HG03064 (cell line): ENCODE measurements around the gene PRDM5.
A peak's percentile ranks its signal among the peaks of the same experiment; 100 is the strongest.

Experiments used
- ATAC-seq: cut with Tn5 transposase; IDR thresholded peaks from one replicate; pipeline ENCODE4 v1.9.1; 2021; ENCODE audit warnings: low read depth; ENCODE audit not compliant: unreplicated experiment

The PRDM5 gene

DNA sequence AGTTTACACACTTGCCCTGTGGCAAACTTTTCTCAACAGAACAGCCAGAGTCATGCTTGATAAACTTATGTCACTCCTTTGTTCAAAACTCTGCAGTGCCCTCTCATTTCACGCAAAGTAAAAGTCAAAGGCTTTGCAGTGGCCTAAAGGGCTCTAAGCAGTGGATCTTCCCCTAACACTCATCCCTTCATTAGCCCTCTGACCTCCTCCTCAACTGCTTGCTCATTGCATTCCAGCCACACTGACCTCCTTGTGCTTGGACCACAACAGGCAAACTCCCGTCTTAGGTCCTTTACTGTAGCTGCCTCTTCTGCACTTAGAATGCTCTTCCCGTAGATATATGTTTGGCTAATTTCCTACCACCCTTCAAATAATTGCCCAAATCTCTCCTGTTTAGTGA is 5.6 kb downstream of the PRDM5 start:
- no peak for ATAC-seq

DNA sequence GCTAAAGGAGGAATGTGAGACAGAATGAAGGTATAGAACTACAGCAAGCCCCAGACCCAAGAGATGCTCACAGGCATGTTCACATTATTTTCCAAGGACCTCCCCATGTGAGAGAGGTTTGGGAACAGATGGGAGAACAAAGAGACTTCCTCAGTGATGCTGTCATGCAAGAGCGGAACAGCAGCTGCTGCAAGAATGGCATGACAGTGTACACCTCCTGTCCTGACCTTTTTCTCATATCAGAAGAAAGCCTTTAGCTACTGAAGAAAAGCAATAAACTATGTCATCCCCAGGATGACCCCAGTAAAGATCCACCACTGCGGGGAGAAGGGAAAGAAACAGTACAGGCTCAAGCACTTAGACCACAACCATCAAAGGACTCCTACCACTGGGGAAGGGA is 7.2 kb downstream of the PRDM5 start:
- no peak for ATAC-seq

DNA sequence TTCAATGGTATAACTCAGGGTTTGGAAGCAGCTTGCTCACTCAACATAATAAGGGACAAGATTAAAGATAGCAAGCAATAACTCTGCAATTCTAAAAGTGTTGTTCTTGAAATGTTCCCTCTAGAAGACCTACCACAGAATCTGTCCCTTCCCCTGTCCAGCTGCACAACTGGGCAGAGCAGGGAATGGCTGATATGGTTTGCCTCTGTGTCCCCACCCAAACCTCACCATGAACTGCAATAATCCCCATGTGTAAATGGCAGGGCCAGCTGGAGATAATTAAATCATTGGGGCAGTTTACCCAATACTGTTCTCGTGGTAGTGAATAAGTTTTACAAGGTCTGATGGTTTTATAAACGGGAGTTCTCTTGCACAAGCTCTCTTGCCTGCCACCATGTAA is 19.1 kb downstream of the PRDM5 start:
- no peak for ATAC-seq

GRCh38 chr4:120902925-120903324 is 19.6 kb downstream of the PRDM5 start:
- no peak for ATAC-seq

- no peak for ATAC-seq
Observed at GRCh38 chr4:120901731-120902130, 20.8 kb downstream of the PRDM5 start.

- ATAC-seq = no peak
Observed at GRCh38 chr4:120897981-120898719, 24.4 kb downstream of the PRDM5 start.

DNA sequence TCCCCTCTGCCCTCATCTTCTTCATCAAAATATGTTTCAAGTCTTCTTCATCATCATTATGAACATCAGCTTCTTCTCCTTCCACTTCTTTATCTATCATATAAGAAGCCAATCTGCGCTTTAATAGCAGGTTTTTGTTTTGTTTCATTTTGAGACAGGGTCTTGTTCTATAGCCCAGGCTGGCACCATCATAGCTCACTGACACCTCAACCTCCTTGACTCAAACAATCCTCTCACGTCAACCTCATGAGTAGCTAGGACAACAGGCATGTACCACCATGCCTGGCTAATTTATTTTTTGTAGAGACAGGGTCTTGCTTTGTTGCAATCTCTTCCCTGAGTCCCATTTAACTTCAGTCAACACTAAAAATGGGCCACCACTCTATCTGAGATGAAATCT is 27.0 kb downstream of the PRDM5 start:
- no peak for ATAC-seq

- no peak for ATAC-seq
Observed at GRCh38 chr4:120893314-120893713, 29.2 kb downstream of the PRDM5 start.

DNA sequence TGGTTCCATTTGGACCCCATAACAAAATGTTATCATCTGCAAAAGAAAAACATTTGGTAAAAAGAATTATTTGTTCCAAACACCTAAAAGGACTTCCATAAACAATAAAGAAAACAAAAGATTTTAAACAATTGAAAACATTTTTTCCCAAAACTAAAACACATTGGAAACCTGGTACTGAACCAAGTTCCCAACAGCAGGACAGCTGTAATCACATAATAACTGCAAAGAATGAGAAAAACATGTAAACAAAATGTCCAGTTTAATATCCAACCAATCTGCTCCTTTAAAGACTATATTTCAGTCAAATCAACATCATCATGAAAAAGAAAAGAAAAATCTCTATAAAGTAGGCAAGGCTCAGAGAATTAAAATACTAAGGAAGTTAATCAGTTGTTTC is 36.3 kb downstream of the PRDM5 start:
- ATAC-seq = no peak

- ATAC-seq = no peak
Observed at GRCh38 chr4:120881846-120882245, 40.7 kb downstream of the PRDM5 start.

DNA sequence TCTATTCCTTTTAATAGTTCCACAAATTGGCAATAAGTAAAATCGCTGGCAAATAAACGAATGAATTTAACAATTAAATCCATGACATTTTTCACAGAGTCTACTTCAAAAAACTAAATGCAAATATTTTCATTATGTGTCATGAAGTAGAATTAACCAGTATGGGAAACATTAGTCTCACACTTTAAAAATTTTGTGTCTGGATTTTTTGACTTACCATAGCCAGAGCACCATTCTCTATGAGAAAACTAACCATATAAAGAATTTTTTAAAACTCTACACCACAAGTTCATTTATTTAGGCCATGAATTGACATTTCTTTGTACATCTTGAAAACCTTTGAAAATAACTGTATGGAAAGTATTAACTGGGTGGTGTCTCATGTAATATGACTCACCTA is 41.2 kb downstream of the PRDM5 start:
- no peak for ATAC-seq

DNA sequence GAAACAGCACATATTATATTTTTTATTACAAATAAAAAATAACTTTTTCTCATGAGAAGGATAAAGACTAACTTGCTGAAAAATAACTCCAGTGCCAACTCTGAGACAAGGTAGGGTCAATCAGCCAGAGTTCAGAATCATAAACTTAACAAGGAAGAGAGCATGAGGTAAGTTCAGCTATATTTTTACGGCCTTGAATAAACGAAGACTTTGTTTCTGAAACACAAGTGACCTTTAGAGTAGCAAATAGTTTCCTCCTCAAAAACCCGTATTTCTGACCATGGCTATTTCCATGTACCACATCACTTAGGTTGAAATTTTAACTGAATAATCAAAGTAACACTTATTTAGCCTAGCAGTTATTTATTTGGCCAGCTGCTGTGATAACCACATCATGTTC is 45.5 kb downstream of the PRDM5 start:
- no peak for ATAC-seq

GRCh38 chr4:120874792-120875774 is 47.4 kb downstream of the PRDM5 start:
- ATAC-seq = no peak

- no peak for ATAC-seq
Observed at GRCh38 chr4:120873554-120873953, 49.0 kb downstream of the PRDM5 start.

DNA sequence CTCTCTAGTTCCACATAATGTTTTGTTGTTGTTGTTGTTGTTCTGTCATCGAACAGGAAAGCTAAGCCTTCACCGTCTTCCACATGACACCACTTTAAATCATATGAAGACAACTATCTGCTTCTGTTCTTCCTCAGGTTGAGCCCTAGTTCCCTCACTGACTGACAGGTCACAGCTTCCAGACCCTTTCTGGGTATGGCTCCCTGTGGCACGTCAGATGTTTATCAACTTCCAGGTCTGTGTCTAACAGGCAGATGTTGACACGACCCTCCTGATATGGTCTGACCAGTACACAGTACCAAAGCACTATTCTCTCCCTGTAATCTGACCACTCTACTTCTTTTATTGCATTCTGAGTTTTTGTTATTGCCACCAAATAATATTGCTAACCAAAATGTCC is 51.4 kb downstream of the PRDM5 start:
- ATAC-seq = no peak

- no peak for ATAC-seq
Observed at GRCh38 chr4:120870279-120870673, 52.2 kb downstream of the PRDM5 start.

DNA sequence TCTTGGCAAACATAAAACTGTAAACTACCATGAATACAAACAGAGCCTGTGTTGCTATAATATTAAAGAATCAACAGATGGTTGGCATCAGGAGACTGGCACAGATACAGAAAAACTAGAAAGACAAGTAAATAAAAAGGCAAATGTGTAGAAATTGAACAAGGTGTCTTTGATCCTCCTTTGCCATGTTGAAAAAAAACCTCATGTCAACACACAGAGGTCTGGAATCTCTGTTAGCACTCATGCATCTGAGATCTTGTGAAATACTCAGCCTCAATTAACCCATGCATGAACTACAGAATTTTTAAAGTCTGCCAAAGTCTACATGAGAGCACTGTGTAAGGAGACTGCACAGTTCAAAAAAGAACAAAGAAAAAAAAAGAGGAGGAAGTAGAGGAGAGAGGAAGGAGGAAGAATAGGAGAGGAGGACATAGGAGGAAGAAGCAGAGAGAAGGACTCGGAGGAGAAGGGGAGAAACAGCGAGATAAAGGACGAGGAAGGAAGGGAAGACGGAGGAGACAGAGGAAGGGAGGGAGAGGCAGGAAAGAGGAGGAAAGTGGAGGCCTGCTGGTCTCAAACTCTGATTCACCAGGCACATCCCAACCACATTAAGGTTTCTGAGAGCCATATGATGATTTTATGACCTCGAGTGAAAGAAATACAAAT is 52.8 kb downstream of the PRDM5 start:
- no peak for ATAC-seq

GRCh38 chr4:120867506-120867905 is 55.0 kb downstream of the PRDM5 start:
- ATAC-seq = no peak

DNA sequence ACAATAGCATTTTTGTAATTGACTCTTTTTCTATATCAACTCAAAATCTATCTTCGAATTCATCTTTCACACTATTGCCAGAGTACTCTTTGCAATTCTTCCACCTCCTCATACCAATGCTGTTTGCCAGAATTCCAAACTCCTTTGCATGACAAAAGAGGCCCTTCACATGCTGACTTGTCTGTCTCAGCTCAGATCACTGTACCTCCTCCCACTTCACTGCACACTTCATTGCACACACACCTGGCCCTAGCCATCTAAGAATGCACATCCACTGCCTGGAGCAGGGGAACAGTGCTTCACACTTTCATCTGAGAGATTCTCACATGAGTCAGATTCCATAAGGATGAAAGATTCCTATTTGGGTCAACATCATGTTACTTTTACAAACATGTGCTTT is 56.5 kb downstream of the PRDM5 start:
- peak; percentile 79 for ATAC-seq

DNA sequence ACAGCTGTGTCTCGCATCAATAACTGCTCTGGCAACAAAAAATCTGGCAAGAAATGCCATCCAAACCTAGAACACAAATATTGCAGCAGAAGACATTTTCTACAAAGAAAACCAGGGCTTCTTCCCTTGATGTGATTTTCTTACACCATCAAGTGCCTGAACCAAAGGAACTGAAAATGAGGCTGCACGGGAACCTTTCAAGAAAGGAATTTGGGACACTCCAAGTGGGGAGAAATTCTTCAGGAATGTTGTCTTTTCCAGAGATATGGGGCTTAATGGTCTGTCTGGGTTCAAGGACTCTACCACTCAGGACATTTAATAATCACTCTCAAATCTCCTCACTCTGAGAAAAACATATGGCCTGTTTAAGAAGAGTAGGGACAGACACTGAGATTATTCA is 57.6 kb downstream of the PRDM5 start:
- ATAC-seq = no peak

DNA sequence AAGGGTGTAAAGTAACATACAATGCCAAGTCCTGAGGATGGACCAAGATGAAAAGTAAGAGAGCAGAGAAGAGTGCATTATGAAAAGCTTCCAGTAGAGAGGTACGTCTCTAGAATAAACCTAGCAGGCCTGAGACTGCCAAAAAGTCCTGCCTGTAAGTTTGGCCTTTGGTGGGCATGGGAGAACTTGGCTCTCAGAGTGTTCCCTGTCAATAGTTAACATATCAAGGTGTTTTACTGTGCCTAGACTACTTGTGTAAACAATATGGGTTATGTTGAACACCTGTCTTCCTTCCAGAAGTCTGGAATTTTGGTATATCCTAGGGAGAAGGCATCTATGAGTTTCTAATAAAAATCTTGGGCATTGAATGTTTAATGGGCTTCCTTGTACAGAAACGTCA is 60.1 kb downstream of the PRDM5 start:
- no peak for ATAC-seq
